ENCODE measurements around the gene ANO5. TPM values are rescaled to one million over a fixed set of nuclear protein-coding genes. Genes with fewer than 3 reads are reported as not detected.

ANO5 gene
- total and polyA plus RNA-seq, 2 of the 8 experiments (the other 6 are each of a cell fraction or from before 2014, with no cell fraction given) = 2.6 to 5.0 TPM

GRCh38 chr11:22151649-22152197 lies 41.2 kb upstream of the ANO5 start (continued):
- TF ChIP-seq CHD7 (IDR thresholded peaks at IDR 0.05; ENCODE audit: insufficient replicate concordance, low read length) (no peak), TBP (IDR thresholded peaks at IDR 0.05; ENCODE audit: low read depth, low read length) (no peak)

Data from H1 (cell line).